Muscle layer of duodenum (tissue), 2 donors: ENCODE measurements around the gene ZSCAN9.

ENCODE experiments used
- H3K27ac ChIP-seq: one replicate; pipeline ENCODE4 v1.7.0; 2013; ENCODE audit warnings: mild to moderate bottlenecking, low read length
- H3K27me3 ChIP-seq: one replicate; pipeline ENCODE4 v1.7.0; 2013; ENCODE audit warnings: low read depth, mild to moderate bottlenecking, control low read depth, low read length
- H3K36me3 ChIP-seq, 2 donors: one replicate each; pipeline ENCODE4 v1.7.0; 2013; ENCODE audit warnings: low read length in 2 of 2, control low read depth in 1 of 2, mild to moderate bottlenecking in 1 of 2; ENCODE audit not compliant: insufficient read depth in 2 of 2, control insufficient read depth in 1 of 2
- H3K4me1 ChIP-seq, 2 donors: one replicate each; pipeline ENCODE4 v1.7.0; 2013; ENCODE audit warnings: low read length in 2 of 2, mild to moderate bottlenecking in 2 of 2, control low read depth in 1 of 2, moderate library complexity in 1 of 2; ENCODE audit not compliant: insufficient read depth in 2 of 2, control insufficient read depth in 1 of 2
- H3K4me3 ChIP-seq, 2 donors: one replicate each; pipeline ENCODE4 v1.7.0; 2013; ENCODE audit warnings: low read length in 2 of 2, low read depth in 1 of 2, mild to moderate bottlenecking in 1 of 2
- H3K9me3 ChIP-seq, 2 donors: one replicate each; pipeline ENCODE4 v1.7.0; 2013; ENCODE audit warnings: low read length in 2 of 2, control low read depth in 1 of 2, mild to moderate bottlenecking in 1 of 2; ENCODE audit not compliant: control insufficient read depth in 1 of 2
- donor health status: healthy.

The ZSCAN9 gene

DNA sequence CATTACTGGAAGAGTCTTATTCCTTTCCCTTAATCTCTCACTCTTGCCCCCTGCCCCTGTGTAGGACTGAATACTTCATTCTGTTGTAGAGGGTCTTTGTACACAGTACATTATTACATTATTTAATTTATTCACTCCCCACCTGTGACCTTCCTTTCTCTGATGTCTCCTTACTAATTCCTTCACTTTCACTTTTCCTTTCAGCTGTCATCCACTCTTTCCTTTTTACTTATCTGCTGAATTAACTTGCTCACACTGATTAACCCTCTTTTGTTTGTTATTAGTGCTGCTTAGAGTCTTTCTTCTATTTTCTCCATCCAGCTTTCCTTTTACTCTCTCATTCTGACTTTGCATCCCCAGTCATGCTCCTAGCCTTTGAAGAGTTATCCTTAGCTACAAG lies 49.8 kb downstream of the ZSCAN9 start:
- Histone ChIP-seq H3K4me3 (no peak overlapping the region), H3K36me3 (peaks cover 42 to 59% of the 10 kb centered on the region in 2 donors), H3K27ac (no peak overlapping the region), H3K9me3 (no peaks in the 10 kb centered on the region), H3K4me1 (no peaks in the 10 kb centered on the region), H3K27me3 (no peaks in the 10 kb centered on the region)

DNA sequence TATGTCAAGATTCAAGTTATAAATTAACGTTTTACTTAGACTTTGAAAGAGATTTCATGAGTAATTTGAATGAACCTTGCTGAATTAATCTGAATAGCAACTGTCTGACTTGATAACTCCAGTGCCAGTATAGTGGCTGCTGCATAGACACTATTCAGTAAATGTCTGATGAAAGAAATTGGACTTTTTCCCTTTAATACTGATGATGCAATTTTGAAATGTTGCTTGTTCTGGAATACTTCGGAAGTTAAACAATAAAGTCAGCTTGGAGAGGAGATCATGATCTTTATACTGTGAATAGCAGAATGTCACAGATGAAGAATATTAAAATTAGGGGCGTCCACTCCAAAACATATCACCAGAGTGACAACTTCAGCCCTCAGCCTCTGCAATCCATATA lies 52.7 kb downstream of the ZSCAN9 start:
- no peaks in the 10 kb centered on the region for H3K27me3 ChIP-seq
- peaks cover 32 to 48% of the 10 kb centered on the region in 2 donors for H3K36me3 ChIP-seq
- H3K4me3 ChIP-seq = no peak overlapping the region

DNA sequence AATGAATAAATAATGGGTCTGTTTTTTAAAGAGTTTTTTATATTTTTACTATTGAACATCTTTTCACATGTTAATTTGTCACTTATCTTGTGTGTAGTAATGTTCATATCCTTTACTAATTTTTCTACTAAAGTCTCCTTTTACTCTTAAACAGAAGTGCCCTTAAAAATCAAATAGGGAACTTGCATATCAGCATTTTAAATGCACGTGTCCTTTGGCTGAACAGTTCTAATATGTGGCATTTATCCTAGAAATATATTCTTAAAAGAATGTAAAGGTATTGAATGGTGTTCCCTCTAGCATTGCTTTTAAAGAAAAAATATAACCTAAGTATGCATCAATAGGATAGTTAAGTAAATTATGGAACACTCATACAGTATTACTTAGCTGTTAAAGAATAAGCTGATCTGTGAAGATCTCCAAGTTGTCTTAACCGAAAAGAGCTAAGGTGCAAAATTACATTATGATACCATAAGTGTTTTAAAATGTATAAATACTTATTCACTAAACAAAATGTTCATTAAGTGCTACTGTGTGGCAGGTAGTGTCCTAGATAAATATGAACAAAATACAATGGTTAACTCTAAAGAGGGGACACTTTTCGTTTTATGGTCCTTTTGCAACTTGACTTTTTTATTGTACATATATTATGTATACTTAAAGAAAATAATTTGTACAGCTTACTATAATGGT lies 55.7 kb downstream of the ZSCAN9 start:
- Histone ChIP-seq H3K9me3 (no peaks in the 10 kb centered on the region), H3K27ac (no peak overlapping the region), H3K27me3 (no peaks in the 10 kb centered on the region), H3K4me3 (peak overlapping the region; percentile 78 to 79), H3K36me3 (peaks cover 20 to 43% of the 10 kb centered on the region in 2 donors), H3K4me1 (peaks cover 0 to 11% of the 10 kb centered on the region in 2 donors)

More for the DNA sequence above, 52.7 kb downstream of the ZSCAN9 start:
- Histone ChIP-seq H3K9me3 (no peaks in the 10 kb centered on the region), H3K27ac (no peak overlapping the region), H3K4me1 (peaks cover 0 to 11% of the 10 kb centered on the region in 2 donors)

DNA sequence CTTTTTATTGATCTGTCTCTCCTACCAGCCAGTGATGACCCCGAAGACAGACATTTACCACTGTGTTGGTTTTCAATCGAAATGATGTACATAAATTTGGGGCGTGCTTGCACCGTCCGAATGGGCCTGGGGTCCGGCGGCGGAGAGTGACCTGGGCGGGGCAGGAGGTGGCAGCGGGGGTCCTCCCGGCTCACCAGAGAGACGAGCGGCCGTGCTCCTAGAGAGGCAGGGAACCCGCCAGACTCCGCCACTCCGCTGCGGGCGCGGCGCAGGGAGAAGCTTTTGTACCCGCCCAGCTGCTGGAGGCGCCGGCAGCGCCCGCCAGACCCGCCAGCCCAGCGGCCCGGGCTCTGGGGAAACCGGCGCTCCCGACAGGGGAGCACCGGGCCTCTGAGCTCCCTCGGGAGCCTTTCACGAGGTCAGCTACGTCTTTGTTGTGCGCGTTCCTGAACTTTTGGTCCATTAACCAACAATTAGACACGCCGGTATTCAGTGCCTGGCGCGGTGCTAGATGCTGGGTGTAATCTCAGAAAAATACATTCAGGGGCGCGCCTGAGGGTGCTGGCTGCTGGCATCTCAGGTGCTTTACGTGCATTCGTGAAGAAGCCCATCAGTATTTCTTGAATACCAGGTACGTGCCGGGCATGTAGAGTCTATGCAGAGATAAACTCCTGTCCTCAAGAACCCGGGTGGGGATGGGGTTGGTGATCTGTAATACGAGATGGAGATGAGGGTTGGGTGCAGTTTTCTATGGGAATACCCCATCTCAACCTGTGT lies 56.4 kb downstream of the ZSCAN9 start, which contains the start of gene PGBD1:
PGBD1 (plus strand) TSS at position 285 of the 777 bp plus-strand sequence. CDS start 2,242 bp downstream, outside the sequence.
- Histone ChIP-seq H3K36me3 (peaks cover 12 to 41% of the 10 kb centered on the region in 2 donors), H3K27me3 (no peaks in the 10 kb centered on the region), H3K27ac (no peak within 1 kb of the TSS), H3K4me3 (peak within 1 kb of the TSS; percentile 78 to 79), H3K9me3 (no peaks in the 10 kb centered on the region), H3K4me1 (peaks cover 0 to 11% of the 10 kb centered on the region in 2 donors)

DNA sequence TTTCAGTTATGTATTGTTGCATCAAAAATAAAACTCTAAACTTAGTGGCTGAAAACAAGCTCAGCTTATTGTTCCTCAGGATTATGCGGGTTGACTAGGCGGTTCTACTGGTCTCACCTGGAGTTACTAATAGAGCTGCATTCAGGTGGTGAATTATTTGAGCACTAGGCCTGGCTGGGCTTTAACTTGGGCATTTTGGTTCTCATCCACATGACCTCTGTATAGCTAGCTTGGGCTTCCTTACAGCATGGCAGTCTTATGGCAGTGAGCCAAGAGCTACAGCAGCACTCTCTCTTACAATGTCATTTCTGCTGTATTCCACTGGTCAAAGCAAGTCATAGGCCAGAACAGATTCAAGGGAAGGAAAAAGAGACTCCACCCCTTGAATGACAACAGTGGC lies 57.9 kb downstream of the ZSCAN9 start:
- Histone ChIP-seq H3K27me3 (no peaks in the 10 kb centered on the region), H3K4me3 (peak overlapping the region in 1 of 2 donors; percentile 78), H3K9me3 (no peaks in the 10 kb centered on the region), H3K4me1 (peaks cover 0 to 11% of the 10 kb centered on the region in 2 donors), H3K27ac (no peak overlapping the region), H3K36me3 (peaks cover 11 to 40% of the 10 kb centered on the region in 2 donors)
